ENCODE measurements around the gene TUBB.
A peak's percentile ranks its signal among the peaks of the same experiment; 100 is the strongest.

Gene TUBB

DNA sequence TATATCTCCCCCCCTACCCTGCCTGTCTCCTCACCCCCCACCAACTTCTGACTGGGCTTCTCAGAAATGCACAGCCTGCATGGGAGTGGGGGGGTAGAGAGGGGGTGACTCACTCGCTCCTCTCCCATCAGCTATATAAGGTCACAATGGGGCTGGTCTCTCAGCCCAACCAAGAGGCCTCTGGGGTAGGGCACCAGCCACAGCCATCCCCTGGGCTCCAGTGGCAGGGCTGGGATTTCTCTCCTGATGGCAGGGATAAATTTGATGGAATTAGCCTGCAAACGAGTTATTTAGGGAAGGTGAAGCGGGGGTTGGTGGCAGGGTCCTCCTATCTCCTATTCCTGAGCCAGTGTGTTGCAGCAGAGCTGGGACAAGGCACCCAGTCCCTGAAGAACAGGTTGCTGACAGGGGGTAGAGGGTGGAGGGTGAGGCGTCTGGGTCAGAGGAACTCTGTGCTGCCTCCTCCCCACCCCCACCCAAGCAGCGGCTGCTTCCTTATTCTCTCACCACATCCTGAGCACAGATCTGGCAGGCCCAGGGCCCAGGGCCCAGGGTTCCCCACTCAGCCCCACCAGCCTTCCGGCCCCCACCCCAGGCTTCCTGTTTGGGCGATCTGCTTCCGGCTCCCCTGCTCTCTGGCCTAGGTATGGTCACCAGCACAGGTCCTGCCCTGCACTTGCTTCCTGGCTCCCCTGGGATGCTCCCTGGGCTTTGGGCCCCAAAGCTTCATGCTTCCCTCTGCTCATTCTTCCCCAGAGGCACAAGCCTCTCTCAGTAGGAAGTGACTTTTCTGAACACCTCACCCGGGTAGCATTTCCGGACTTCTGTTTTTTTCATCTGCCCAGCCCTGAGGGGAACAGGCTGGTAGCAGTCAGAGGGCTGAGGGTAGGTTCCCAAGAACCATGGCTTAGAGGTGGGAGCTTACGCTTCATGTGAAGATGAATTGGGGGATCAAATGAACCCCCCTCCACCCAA, 37.7 kb upstream of the TUBB start:
- Histone ChIP-seq H3K4me2 (peak overlapping the region; percentile 94), H3K4me1 (ENCODE audit: low read depth, poor library complexity, severe bottlenecking) (peaks cover 49% of the 10 kb centered on the region), H3K4me3 (IDR thresholded peaks at IDR 0.05; ENCODE audit: insufficient read depth, low read depth, low read length) (no peak overlapping the region), H4K20me1 (ENCODE audit: insufficient read depth) (no peaks in the 10 kb centered on the region), H2AFZ (ENCODE audit: low read depth) (peak overlapping the region; percentile 15; the same call in 1 of the 2 replicates), H3K79me2 (ENCODE audit: insufficient read depth, low read depth) (peaks cover 49% of the 10 kb centered on the region), H3K9ac (peak overlapping the region; percentile 45; the same call in 1 of the 2 replicates), H3K27me3 (ENCODE audit: insufficient read depth, low read depth) (no peaks in the 10 kb centered on the region), H3K27ac (peak overlapping the region; percentile 65), H3K36me3 (ENCODE audit: insufficient read depth) (no peaks in the 10 kb centered on the region)
- TF ChIP-seq, protein P1, sequence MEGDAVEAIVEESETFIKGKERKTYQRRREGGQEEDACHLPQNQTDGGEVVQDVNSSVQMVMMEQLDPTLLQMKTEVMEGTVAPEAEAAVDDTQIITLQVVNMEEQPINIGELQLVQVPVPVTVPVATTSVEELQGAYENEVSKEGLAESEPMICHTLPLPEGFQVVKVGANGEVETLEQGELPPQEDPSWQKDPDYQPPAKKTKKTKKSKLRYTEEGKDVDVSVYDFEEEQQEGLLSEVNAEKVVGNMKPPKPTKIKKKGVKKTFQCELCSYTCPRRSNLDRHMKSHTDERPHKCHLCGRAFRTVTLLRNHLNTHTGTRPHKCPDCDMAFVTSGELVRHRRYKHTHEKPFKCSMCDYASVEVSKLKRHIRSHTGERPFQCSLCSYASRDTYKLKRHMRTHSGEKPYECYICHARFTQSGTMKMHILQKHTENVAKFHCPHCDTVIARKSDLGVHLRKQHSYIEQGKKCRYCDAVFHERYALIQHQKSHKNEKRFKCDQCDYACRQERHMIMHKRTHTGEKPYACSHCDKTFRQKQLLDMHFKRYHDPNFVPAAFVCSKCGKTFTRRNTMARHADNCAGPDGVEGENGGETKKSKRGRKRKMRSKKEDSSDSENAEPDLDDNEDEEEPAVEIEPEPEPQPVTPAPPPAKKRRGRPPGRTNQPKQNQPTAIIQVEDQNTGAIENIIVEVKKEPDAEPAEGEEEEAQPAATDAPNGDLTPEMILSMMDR (conservative IDR thresholded peaks at IDR 0.05; ENCODE audit: low read depth, low read length) = no peak

DNA sequence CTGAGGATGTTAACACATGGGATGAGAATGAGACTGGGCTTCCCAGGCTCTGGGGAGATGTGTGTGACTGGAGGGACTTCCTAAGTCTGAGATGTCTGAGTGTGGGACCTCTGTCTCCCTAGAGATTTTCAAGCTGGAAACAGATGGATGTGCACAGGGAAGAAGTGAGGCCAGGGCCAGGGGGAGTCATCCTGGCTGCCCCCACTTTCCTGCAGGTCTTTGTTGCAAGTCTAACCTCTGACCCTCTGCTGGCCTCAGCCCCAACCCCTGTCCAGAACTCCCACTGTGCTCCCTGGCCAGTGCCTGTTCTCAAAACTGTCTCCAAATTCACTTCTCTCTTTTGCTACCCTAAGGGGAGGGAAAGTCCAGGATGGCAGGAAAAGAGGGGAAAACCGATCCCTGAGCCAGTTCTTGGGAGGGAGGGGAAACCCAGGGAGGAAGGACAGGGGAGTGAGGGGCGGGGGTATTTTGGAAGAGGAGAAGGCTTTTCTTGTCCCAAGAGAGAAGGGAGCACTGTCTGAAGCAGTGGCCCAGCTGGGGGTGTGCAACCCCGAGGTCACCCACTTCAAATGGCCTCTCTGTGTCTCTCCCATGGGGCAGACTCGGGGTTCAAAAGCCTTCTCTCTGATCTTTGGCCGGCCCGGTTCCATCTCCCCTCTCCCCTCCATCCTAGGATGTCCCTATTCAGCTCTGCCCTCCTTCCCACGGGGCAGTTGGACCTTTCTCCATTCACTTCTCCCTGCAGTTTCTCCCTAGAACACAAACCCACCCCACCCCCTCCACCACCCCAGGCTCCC, 36.8 kb upstream of the TUBB start:
- Histone ChIP-seq H3K9ac (peak overlapping the region; percentile 45; the same call in 1 of the 2 replicates), H3K36me3 (ENCODE audit: insufficient read depth) (no peaks in the 10 kb centered on the region), H3K27me3 (ENCODE audit: insufficient read depth, low read depth) (no peaks in the 10 kb centered on the region), H2AFZ (ENCODE audit: low read depth) (peak overlapping the region; percentile 15; the same call in 1 of the 2 replicates), H3K27ac (peak overlapping the region; percentile 65), H3K4me3 (IDR thresholded peaks at IDR 0.05; ENCODE audit: insufficient read depth, low read depth, low read length) (no peak overlapping the region), H3K79me2 (ENCODE audit: insufficient read depth, low read depth) (peaks cover 49% of the 10 kb centered on the region), H4K20me1 (ENCODE audit: insufficient read depth) (no peaks in the 10 kb centered on the region), H3K4me2 (peak overlapping the region; percentile 94), H3K4me1 (ENCODE audit: low read depth, poor library complexity, severe bottlenecking) (peaks cover 59% of the 10 kb centered on the region)
- TF ChIP-seq, protein P1 (conservative IDR thresholded peaks at IDR 0.05; ENCODE audit: low read depth, low read length) = no peak

DNA sequence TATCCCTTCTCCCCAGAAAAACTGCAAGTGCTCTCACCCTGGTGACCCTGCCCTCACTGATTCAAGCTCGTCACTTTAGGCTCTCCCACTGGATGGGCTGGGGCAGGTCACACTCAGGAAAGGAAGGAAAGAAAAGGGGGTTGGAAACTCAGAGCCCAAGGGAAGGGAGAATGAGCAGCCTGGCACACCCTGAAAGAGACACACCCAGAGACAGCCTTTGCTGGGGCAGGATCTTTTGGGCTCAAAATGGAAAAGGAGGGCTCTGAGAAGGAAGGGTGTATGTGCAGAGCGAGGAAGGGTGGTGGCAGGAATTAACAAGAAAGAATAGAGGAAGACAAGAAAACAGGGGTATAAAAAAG, 36.2 kb upstream of the TUBB start:
- no peaks in the 10 kb centered on the region for H4K20me1 ChIP-seq (ENCODE audit: insufficient read depth)
- H2AFZ ChIP-seq (ENCODE audit: low read depth) = no peak overlapping the region
- peaks cover 49% of the 10 kb centered on the region for H3K79me2 ChIP-seq (ENCODE audit: insufficient read depth, low read depth)
- peaks cover 59% of the 10 kb centered on the region for H3K4me1 ChIP-seq (ENCODE audit: low read depth, poor library complexity, severe bottlenecking)
- no peak overlapping the region for H3K4me3 ChIP-seq (IDR thresholded peaks at IDR 0.05; ENCODE audit: insufficient read depth, low read depth, low read length)
- no peaks in the 10 kb centered on the region for H3K36me3 ChIP-seq (ENCODE audit: insufficient read depth)
- no peaks in the 10 kb centered on the region for H3K27me3 ChIP-seq (ENCODE audit: insufficient read depth, low read depth)
- TF ChIP-seq, protein P1 (conservative IDR thresholded peaks at IDR 0.05; ENCODE audit: low read depth, low read length) = no peak
- peak overlapping the region; percentile 94 for H3K4me2 ChIP-seq
- peak overlapping the region; percentile 27; the same call in 1 of the 2 replicates for H3K27ac ChIP-seq
- H3K9ac ChIP-seq = peak overlapping the region; percentile 13; the same call in 1 of the 2 replicates

DNA sequence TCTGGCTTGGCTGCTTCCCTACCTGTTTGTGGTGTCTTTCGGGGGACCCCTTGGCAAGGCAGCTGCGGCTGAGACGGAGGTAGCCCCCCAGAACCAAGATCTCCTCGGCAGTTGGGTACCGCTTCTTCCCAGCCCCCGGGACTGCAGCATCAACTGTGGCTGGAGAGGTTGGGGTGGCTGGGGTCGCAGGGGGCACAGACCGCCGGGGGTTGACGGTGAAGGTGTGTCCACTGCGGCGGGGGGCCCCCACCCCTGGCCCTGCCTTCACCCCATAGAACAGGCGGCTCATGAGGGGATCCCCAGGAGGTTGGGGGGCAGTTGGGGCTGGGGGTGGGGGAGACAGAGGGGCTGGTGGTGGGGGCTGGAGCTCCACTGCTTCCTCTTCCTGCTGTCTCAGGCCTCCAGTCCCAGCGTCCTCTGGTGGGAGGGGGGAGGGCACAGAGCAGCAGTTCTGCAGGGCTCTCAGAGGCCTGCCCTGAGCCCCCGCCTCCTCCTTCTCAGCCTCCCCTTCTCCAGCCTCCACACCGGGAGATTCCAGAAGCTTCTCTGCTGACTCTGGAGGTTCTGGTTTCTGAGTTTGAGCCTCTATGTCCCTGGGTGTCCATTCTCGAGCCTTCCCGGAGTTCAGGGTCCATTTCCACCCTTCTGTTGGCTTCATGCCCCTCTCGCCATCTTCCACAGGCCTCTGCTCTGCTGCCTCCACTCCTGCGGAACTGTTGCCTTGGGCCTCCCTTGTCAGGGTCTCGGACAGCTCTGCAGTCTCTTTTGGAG, 35.6 kb upstream of the TUBB start:
- Histone ChIP-seq H3K4me3 (IDR thresholded peaks at IDR 0.05; ENCODE audit: insufficient read depth, low read depth, low read length) (no peak overlapping the region), H3K36me3 (ENCODE audit: insufficient read depth) (no peaks in the 10 kb centered on the region), H2AFZ (ENCODE audit: low read depth) (no peak overlapping the region), H3K4me1 (ENCODE audit: low read depth, poor library complexity, severe bottlenecking) (peaks cover 62% of the 10 kb centered on the region), H3K79me2 (ENCODE audit: insufficient read depth, low read depth) (peaks cover 49% of the 10 kb centered on the region), H4K20me1 (ENCODE audit: insufficient read depth) (no peaks in the 10 kb centered on the region), H3K27me3 (ENCODE audit: insufficient read depth, low read depth) (no peaks in the 10 kb centered on the region), H3K9ac (peak overlapping the region; percentile 13; the same call in 1 of the 2 replicates), H3K27ac (peak overlapping the region; percentile 27; the same call in 1 of the 2 replicates), H3K4me2 (peak overlapping the region; percentile 94)
- TF ChIP-seq, protein P1 (conservative IDR thresholded peaks at IDR 0.05; ENCODE audit: low read depth, low read length) = no peak
